ENCODE data around the gene PLOD1. TPM values are rescaled to one million over a fixed set of nuclear protein-coding genes. Genes with fewer than 3 reads are reported as not detected.

PLOD1 gene
- total RNA-seq = 192 and 220 TPM in 2 replicates

GRCh38 chr1:11934302-11935056, at the start of gene PLOD1:
Gene PLOD1 (plus strand): TSS chr1:11934717. CDS start chr1:11934780, 63 bp downstream.

DNA sequence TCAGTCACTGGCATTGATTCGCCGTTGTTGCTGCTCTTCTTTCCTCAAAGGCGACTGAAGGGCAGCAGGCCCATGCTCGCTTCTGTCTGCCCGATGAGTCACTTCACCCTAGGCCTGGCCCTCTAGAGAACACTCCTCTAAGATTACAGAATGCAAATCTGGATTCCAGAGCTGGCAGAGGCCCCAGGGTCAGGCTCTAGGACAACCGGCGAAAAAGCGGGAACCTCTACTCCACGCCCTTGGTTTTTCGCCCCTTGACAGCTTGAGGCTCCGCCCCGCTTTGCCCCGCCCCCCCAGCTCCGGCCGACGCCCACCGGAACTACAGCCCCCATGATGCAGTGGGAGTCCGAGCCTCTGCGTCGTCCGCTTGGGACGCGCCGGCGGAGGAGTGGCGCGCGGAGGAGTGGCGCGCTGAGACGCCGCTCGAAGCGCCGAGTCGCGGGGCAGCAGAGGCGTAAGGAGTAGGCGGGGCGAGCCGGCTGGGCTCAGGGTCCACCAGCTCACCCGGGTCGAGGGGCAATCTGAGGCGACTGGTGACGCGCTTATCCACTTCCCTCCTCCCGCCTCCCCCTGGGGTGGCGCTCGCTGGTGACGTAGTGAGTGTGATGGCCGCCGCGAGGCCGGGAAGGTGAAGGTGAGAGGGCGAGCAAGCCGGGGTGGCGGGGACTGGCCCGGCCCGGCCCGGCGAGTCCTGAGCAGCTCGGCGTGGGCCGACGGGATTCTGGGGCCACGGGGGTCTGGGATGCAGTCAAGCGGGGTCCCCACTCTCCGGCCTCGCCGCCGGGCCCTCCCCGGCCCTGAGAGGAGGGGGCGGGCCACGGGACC, 45.5 kb downstream of the PLOD1 start, which contains the start of gene MFN2:
Gene MFN2 (plus strand): TSS at position 594 of the 825 bp plus-strand sequence. CDS start 8,725 bp downstream, outside the sequence.

Small RNA genes lying within 50 kb of the gene (small RNA-seq; reads per million reads assigned to genes)
- not detected for gene AL096840.1
- gene RF00019 = not detected
- 3.6 reads per million, percentile 86 among the genes with 10 or more reads in this experiment for gene RNU5E-4P

Other genes starting within 250 kb of the PLOD1 start
- gene DRAXIN, start 243.0 kb upstream of the PLOD1 start, total RNA-seq = 0.13 and 0.22 TPM in 2 replicates
- gene AGTRAP, start 198.6 kb upstream of the PLOD1 start, total RNA-seq = 37.2 and 54.1 TPM in 2 replicates
- gene C1orf167, start 172.5 kb upstream of the PLOD1 start, total RNA-seq = 0.43 and 0.52 TPM in 2 replicates
- gene MTHFR, start 128.8 kb upstream of the PLOD1 start, total RNA-seq = 21.9 and 36.5 TPM in 2 replicates
- 11.0 and 17.6 TPM in 2 replicates for gene CLCN6, start 128.5 kb upstream of the PLOD1 start, total RNA-seq
- gene NPPA, start 86.9 kb upstream of the PLOD1 start, total RNA-seq = not detected in 2 replicates
- not detected in 2 replicates for gene NPPB, start 75.8 kb upstream of the PLOD1 start, total RNA-seq
- 46.2 and 47.6 TPM in 2 replicates for gene KIAA2013, start 8.3 kb upstream of the PLOD1 start, total RNA-seq
- 52.0 and 52.1 TPM in 2 replicates for gene MFN2, start 45.7 kb downstream of the PLOD1 start, total RNA-seq
- gene MIIP, start 84.8 kb downstream of the PLOD1 start, total RNA-seq = 15.0 and 17.0 TPM in 2 replicates
- 0.13 and 0.22 TPM in 2 replicates for gene TNFRSF8, start 128.6 kb downstream of the PLOD1 start, total RNA-seq
- gene TNFRSF1B, start 232.3 kb downstream of the PLOD1 start, total RNA-seq = 23.6 and 30.3 TPM in 2 replicates

Measured in articular chondrocyte of knee joint (primary cell).